Activated T-cell treated with anti-CD3 and anti-CD28 coated beads, Interleukin-2, amount 50 U/mL, for 72 hours (primary cell): ENCODE measurements around the gene LIPC. TPM values are rescaled to one million over a fixed set of nuclear protein-coding genes. Genes with fewer than 3 reads are reported as not detected.

ENCODE experiments used
- ATAC-seq, 2 donors: fragments of 150-1000 bp; cut with Tn5 transposase; replicated peaks in 1 of 2; 2 replicates each; pipeline ENCODE4 v1.10.0; 2021; ENCODE audit warnings: moderate library complexity in 2 of 2, mild to moderate bottlenecking in 1 of 2
- DNase-seq, 2 donors: peaks; one replicate each; pipeline ENCODE4 v3.0.0; 2021 to 2022; ENCODE audit warnings: mixed read lengths in 1 of 2
- H3K27ac Mint-ChIP-seq: one replicate; pipeline ENCODE4 v1.8.0; 2022; ENCODE audit warnings: mild to moderate bottlenecking, moderate library complexity, mixed read lengths
- H3K27me3 Mint-ChIP-seq: one replicate; pipeline ENCODE4 v1.8.0; 2022; ENCODE audit warnings: low read depth, mixed read lengths
- H3K36me3 Mint-ChIP-seq, 2 donors: one replicate each; pipeline ENCODE4 v1.8.0; 2022; ENCODE audit warnings: mixed read lengths in 2 of 2, mild to moderate bottlenecking in 1 of 2; ENCODE audit not compliant: insufficient read depth in 2 of 2
- H3K4me1 Mint-ChIP-seq: one replicate; pipeline ENCODE4 v1.8.0; 2022; ENCODE audit warnings: low read depth, mixed read lengths
- H3K4me3 Mint-ChIP-seq, 2 donors: one replicate each; pipeline ENCODE4 v1.8.0; 2022; ENCODE audit warnings: mild to moderate bottlenecking in 2 of 2, mixed read lengths in 2 of 2, moderate library complexity in 2 of 2
- H3K9me3 Mint-ChIP-seq, 2 donors: one replicate each; pipeline ENCODE4 v1.8.0; 2022; ENCODE audit warnings: mixed read lengths in 2 of 2
- total RNA-seq, 2 donors: library from RNA; stranded (reverse); gene quantifications; one replicate each; pipeline ENCODE4 v1.2.3, GENCODE V29; 2022

LIPC gene
- total RNA-seq, 2 donors from 2014 or later = 0.93 to 2.2 TPM

DNA sequence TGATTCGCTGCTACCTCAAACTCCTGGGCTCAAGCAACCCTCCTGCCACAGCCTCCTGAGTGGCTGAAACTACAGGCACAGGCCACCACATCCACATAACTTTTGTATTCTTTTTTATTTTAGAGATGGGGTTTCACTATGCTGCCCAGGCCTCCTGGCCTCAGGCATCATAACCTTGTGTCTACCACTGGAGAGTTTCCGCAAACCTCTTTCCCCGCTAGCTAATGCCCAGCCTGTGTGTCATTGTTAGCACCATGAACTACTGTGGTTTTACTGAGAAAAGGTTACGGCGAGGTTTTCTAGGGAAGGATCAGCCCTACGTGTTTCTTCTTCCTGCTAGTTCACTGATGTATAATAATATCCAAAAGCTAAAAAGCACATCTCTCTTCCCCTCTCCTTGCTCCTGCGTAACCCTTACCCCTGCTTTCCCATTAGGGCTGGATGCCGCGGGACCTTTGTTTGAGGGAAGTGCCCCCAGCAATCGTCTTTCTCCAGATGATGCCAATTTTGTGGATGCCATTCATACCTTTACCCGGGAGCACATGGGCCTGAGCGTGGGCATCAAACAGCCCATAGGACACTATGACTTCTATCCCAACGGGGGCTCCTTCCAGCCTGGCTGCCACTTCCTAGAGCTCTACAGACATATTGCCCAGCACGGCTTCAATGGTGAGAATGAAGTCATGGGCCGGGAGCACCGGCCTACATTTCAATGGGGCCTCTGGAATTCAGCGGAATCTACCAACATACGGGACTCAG is 113.7 kb downstream of the LIPC start:
- H3K4me1 Mint-ChIP-seq = peaks cover 35% of the 10 kb centered on the region
- peak; percentile 94 to 95 for ATAC-seq
- H3K27ac Mint-ChIP-seq = peak overlapping the region; percentile 91
- peak; percentile 50 to 64 for DNase-seq
- H3K4me3 Mint-ChIP-seq = peak overlapping the region; percentile 18 to 34
- H3K27me3 Mint-ChIP-seq = no peaks in the 10 kb centered on the region
- no peaks in the 10 kb centered on the region for H3K36me3 Mint-ChIP-seq
- no peaks in the 10 kb centered on the region for H3K9me3 Mint-ChIP-seq

DNA sequence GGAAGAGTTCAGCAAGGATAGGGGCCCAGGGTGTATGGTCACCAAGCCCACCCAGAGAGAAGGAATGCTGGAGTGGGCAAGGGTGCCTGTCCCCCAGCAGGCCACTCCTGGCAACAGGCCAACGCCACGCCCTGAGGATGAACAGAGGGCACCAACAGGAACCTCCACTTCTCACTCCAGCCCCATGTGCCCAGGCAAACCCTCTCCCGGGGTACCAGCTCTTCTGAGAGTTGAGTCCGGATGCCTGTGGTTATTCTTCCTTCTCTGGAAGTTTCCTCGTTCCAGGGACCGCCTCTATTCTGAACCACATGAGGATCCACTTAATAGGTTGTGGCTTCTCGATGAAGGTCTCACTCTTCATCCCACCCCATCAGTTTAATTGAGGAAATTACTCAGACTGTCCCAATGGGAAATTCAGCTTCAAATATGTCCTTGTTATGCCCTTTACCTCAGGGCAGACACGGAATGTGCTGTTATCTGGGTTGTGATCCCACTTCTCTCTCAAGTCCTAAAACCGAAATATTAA is 114.3 kb downstream of the LIPC start:
- no peak overlapping the region for H3K27ac Mint-ChIP-seq
- H3K27me3 Mint-ChIP-seq = no peaks in the 10 kb centered on the region

DNA sequence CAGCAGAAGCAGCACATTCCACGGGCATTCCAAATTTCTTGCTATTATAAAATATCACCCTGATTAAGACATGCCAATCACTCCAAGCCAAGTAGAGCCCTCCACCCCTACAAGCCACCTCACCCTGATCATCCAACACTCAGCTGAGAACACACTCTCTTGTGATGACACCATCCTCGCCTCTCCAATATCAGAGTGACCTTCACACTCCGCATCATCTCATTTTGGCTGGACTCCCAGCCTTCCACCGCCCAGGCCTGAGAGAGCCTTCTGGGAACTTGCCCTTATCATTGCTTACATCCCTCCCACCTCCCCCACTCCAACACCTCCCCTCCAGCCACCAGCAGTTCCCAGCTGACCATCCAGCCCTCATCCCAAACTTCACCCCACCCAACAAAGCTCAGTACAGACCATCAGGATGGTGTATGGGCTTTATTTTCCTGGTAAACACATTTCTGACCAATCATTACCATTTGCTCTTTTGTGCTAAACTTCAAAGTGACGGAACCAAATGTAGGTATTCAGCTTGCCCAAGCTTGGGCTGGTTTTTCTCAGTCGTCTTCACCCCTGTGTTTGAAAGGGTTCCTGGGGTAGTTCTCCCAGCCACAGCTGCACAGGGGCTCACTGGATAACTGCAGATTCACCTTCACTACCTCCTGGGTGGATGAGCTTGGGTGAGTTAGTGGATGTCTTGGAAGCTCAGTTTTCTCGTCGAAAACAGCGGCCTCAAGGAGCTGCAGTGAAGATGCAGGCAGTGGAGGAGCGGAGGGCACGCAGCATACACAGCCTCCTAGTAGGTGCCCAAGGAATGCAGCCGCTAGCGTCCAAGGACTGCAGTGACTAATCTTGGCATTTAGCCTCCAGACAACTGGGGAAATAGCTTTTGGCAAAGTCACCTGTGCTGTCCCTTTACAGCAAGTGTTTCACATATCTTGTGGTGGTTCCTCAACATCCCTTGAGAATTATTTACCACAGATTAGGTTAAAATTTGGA is 115.1 kb downstream of the LIPC start:
- Mint-ChIP-seq H3K36me3 (no peaks in the 10 kb centered on the region), H3K4me1 (peaks cover 50% of the 10 kb centered on the region), H3K4me3 (no peak overlapping the region), H3K27ac (no peak overlapping the region), H3K9me3 (no peaks in the 10 kb centered on the region), H3K27me3 (no peaks in the 10 kb centered on the region)
- ATAC-seq = no peak
- DNase-seq = no peak

More for the DNA sequence above, 114.3 kb downstream of the LIPC start:
- peaks cover 42% of the 10 kb centered on the region for H3K4me1 Mint-ChIP-seq
- H3K36me3 Mint-ChIP-seq = no peaks in the 10 kb centered on the region
- no peak for DNase-seq
- H3K4me3 Mint-ChIP-seq = no peak overlapping the region
- H3K9me3 Mint-ChIP-seq = no peaks in the 10 kb centered on the region
- no peak for ATAC-seq

DNA sequence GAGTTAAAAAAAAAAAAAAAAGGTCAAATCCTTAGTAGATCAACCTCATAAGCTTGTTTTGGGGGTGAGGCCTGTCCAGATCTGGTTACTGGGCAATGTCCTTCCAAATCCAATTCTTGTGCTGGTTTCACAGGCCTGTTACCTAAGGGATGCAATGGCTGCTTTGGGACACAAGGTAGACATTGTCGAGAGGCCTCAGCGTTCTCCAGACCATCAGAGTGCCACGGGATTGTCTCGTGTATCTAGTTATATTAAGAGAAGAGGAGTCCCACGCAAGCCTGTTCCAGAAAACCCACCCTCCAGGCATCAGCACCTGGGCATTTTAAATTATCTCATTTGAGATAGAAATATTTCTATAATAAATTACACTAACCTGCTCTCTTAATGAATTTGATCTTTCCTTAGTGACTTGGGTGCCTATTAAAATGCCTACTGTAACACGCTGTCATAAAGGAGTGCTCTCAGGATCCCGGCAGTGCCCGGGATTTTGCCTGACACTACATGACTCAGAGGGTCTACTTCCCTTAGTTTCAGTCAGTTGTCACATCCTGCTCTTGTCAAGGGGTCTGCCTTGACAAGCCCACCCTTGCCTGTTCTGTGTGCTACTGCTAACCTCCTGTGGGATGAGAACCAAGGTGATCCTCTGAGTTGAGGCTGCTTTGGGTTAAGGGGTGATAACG is 116.0 kb downstream of the LIPC start:
- no peak overlapping the region for H3K4me3 Mint-ChIP-seq
- no peak overlapping the region for H3K27ac Mint-ChIP-seq
- no peak for DNase-seq
- no peaks in the 10 kb centered on the region for H3K27me3 Mint-ChIP-seq
- no peak for ATAC-seq
- no peaks in the 10 kb centered on the region for H3K36me3 Mint-ChIP-seq
- no peaks in the 10 kb centered on the region for H3K9me3 Mint-ChIP-seq
- H3K4me1 Mint-ChIP-seq = peaks cover 58% of the 10 kb centered on the region

DNA sequence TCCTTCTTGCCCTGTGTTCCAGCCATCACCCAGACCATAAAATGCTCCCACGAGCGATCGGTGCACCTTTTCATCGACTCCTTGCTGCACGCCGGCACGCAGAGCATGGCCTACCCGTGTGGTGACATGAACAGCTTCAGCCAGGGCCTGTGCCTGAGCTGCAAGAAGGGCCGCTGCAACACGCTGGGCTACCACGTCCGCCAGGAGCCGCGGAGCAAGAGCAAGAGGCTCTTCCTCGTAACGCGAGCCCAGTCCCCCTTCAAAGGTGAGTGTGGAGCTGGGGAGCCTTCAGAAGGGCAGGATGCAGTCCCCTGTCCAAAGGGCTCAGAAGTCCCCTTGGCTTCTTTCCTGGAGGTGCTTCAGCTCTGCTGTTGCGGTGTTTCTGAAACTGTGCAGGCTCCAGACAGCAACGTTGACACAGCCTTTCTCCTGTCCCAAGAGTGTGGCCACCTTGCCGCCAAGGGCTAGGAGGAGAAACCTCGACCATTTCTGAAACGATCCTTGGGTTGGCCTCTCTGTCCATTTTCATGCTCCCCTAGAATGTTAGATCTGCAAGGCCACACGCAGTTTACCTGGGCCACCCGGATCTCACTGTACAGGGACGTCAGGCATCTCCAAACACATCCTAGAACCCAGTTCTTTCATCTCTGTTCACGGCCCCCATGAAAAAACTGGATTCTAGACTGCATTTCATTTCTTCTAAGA is 116.7 kb downstream of the LIPC start:
- H3K27me3 Mint-ChIP-seq = no peaks in the 10 kb centered on the region
- no peak for DNase-seq

DNA sequence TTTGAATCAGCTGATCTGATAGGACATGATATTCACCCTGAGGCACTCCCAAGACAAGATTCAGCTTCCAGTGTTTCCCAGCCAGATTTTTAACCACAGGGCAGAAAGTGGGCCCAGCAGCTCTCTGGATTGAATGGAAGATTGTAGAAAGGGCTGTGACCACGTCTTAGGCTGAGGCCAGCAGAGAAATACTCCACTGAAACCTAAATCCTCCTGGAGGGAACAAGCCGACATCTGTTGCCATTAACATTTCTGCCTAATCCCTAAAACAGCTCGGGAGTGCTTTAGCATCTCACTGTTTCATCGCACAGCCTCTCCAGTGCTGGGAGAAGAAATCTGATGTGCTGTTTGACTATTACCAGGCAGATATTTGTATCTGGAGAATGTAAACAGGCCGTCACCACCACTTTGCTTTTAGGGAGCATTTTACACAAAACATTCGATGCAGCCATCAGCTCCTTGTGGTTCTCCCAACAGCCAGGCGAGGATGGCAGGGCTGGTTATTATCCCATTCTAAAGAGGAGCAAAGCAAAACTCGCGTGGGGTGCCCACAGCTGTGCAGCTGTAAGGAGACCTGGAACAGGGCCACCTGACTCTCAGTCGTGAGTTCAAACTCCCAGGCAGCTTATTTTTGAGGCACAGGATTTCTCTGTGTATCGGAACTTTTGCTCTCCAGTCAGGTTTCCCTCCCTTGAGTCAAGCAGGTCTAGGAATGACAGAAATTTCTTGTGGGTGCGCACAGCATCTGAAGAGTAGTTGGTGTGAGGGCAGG is 117.4 kb downstream of the LIPC start:
- Mint-ChIP-seq H3K36me3 (no peaks in the 10 kb centered on the region), H3K27me3 (no peaks in the 10 kb centered on the region), H3K4me1 (peaks cover 58% of the 10 kb centered on the region), H3K9me3 (no peaks in the 10 kb centered on the region), H3K27ac (no peak overlapping the region), H3K4me3 (no peak overlapping the region)
- no peak for DNase-seq
- ATAC-seq = no peak

More for the DNA sequence above, 116.7 kb downstream of the LIPC start:
- Mint-ChIP-seq H3K9me3 (no peaks in the 10 kb centered on the region), H3K27ac (no peak overlapping the region), H3K4me1 (peaks cover 58% of the 10 kb centered on the region), H3K4me3 (no peak overlapping the region), H3K36me3 (no peaks in the 10 kb centered on the region)
- ATAC-seq = no peak

DNA sequence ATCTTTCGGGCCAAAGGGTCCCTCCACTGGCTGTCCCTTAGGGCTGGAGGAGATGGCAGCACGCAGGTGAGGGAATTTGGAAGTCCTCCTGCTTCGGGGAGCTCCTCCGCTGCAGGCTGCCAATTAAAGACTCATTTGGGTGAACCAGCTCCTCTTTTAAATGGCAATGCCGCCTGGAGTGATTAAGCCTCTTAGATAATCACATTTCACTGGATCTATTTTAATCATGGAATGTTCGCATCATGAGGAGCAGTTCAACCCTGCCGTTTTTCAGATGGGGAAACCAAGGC is 117.9 kb downstream of the LIPC start:
- no peak overlapping the region for H3K27ac Mint-ChIP-seq
- H3K9me3 Mint-ChIP-seq = no peaks in the 10 kb centered on the region
- no peaks in the 10 kb centered on the region for H3K27me3 Mint-ChIP-seq
- peaks cover 54% of the 10 kb centered on the region for H3K4me1 Mint-ChIP-seq
- no peak for DNase-seq
- H3K36me3 Mint-ChIP-seq = no peaks in the 10 kb centered on the region
- H3K4me3 Mint-ChIP-seq = no peak overlapping the region
- no peak for ATAC-seq

DNA sequence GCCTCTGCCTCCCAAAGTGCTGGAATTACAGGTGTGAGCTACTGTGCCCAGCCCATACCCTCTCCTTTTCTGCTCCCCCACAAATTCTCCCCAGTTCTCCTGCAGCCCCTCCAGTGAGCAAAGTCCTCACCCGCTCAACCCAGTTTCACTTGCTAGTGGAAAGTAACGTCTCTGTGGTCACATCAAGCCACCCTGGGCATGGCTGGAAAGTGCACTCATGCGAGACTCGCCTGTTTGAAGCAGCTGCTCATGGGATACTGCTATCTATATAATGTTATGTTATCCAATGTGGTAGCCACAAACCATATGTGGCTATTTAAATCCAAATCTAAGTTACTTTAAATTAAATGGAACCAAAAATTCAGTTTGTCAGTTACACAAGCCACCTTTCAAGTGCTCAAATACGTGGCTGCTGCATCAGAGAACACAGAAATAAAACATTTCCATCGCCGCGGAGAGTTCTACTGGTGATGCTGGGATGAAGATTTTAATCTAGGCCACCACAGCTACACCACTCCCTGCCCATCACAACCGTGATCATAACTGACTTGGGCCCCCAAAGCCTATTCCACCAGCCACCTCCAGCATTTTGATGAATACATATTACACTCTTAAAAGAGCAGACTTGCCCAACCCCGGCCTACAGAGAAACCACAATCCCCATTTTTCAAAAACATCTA is 119.4 kb downstream of the LIPC start:
- Mint-ChIP-seq H3K9me3 (no peaks in the 10 kb centered on the region), H3K36me3 (no peaks in the 10 kb centered on the region), H3K27ac (no peak overlapping the region), H3K27me3 (no peaks in the 10 kb centered on the region), H3K4me1 (peaks cover 39% of the 10 kb centered on the region), H3K4me3 (peak overlapping the region in 1 of 2 donors; percentile 56)
- peak in 1 of 2 donors; percentile 32 for DNase-seq
- ATAC-seq = peak in 1 of 2 donors; percentile 67

DNA sequence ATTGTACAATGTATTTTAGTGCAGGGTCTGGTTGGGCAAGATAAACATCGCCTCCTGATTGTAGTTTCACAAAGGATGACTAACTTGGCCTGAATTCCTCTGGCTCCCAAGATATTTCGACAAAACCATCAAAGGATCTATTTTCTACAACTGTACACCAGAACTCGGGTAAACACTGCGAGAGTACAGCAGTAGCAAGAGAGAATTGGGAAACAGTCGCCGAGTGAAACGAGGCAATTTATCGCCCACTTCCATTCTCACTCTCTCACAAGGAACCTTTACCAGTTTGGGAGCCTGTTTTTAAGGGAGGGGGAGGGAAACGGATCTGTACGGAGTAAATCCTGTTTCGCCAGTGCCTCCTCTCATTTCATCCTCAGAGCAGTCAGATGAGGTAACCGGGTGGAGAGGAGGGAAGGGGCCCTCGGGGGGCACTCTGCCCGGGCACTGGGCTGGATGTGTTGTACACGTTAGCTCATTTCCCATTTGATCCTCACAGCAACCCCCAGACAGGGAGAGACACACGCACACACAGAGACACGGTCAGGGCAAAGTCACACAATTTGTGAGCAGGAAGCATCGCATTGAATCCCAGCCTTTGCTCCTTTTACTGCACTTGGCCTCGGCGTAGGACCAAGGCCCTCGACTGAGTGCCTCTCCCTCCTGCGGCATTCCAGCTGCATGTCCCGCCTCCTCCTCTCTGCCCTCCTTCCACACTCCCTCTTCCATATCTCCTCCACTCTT is 120.1 kb downstream of the LIPC start:
- no peak for DNase-seq
- Mint-ChIP-seq H3K4me3 (peak overlapping the region in 1 of 2 donors; percentile 56), H3K27ac (no peak overlapping the region), H3K36me3 (no peaks in the 10 kb centered on the region), H3K27me3 (no peaks in the 10 kb centered on the region), H3K4me1 (peaks cover 32% of the 10 kb centered on the region), H3K9me3 (no peaks in the 10 kb centered on the region)
- ATAC-seq = peak in 1 of 2 donors; percentile 38

DNA sequence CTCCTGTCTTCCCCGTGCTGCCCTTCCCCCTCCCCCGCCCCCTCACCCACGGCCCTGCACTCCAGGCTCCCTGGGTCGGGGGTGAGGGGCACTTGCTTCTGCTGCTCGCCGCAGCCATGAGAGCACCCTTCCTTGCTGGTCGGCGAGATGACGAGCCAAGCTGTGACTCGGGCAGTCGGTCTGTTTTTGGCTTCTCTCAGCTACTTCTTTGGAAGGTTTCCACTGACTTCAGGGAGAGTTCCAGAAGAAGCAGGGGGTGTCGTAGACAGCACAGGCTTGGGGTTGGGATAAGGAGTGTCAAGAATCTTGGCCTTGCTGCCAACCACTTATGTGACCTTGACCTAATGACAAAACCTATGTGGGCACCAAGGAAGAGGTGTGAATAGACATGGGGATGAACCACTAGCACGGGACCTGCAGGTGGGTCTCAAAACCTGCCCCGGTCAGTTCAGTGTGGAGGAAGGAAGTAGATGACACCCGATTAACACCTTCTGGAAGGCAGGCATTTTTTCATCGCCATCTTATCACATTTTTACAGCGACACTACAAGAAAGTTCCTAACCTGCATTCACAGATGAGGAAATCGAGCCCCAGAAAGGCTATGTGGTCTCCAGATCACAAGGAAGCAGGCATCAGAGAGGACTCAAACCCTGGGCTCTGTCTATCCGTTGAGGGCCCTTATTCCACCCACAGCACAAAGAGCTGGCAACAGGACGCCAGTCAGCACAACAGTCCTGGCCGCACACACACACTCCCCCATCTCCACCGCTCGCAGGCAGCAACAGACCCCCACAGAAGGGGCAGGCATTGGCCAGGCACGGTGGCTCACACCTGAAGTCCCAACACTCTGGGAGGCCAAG is 120.9 kb downstream of the LIPC start:
- no peak for ATAC-seq
- no peaks in the 10 kb centered on the region for H3K9me3 Mint-ChIP-seq
- H3K4me1 Mint-ChIP-seq = peaks cover 30% of the 10 kb centered on the region
- H3K36me3 Mint-ChIP-seq = no peaks in the 10 kb centered on the region
- H3K27ac Mint-ChIP-seq = no peak overlapping the region
- H3K4me3 Mint-ChIP-seq = peak overlapping the region in 1 of 2 donors; percentile 56
- H3K27me3 Mint-ChIP-seq = no peaks in the 10 kb centered on the region
- DNase-seq = no peak
